HL-60 (cell line): ENCODE results near the gene UGT2B15.
"Not testable (repeated sequence)": the region's sequence is repeated elsewhere in the genome, so short reads cannot be mapped to it uniquely, and the experiment has no call there.

Experiments used
- DNase-seq, 2 experiments: peaks; one replicate each; pipeline ENCODE4 v3.0.0-alpha.2; 2010 to 2020; ENCODE audit warnings: low read depth in 1 of 2, low spot score in 1 of 2
- H3K27ac ChIP-seq: fragments of 250-450 bp; sonication (Bioruptor Pico); replicated peaks from 2 replicates; pipeline ENCODE4 v1.5.1; 2020; ENCODE audit warnings: mild to moderate bottlenecking, moderate library complexity
- H3K27me3 ChIP-seq: fragments of 250-450 bp; sonication (Bioruptor Pico); 2 replicates; pipeline ENCODE4 v1.5.1; 2021; ENCODE audit warnings: mild to moderate bottlenecking, moderate library complexity; ENCODE audit not compliant: insufficient read depth, poor library complexity, severe bottlenecking
- H3K4me3 ChIP-seq: replicated peaks from 2 replicates; pipeline ENCODE4 v1.5.1; 2011; ENCODE audit warnings: mild to moderate bottlenecking, control low read depth, low read length; ENCODE audit not compliant: insufficient read depth
- CTCF ChIP-seq: IDR thresholded peaks from one replicate; pipeline ENCODE4 v1.5.1; 2011; ENCODE audit warnings: low read length, control low read depth, inconsistent platforms; ENCODE audit not compliant: insufficient read depth
- GABPA ChIP-seq: IDR thresholded peaks from 2 replicates; pipeline ENCODE4 v1.6.1; 2012; ENCODE audit warnings: low read depth
- POLR2AphosphoS5 ChIP-seq: IDR thresholded peaks from 2 replicates; pipeline ENCODE4 v1.6.1; 2012; ENCODE audit warnings: low read depth
- SPI1 ChIP-seq: IDR thresholded peaks from 2 replicates; pipeline ENCODE4 v1.6.1; 2012; ENCODE audit warnings: low read depth, mild to moderate bottlenecking, borderline replicate concordance
- TF ChIP-seq, protein P1 (sequence below): IDR thresholded peaks from 2 replicates; pipeline ENCODE4 v1.6.1; 2012; ENCODE audit warnings: low read depth; ENCODE audit not compliant: insufficient replicate concordance

Gene UGT2B15

GRCh38 chr4:68712207-68712606, 41.8 kb upstream of the UGT2B15 start:
- Histone ChIP-seq H3K4me3 (no peak overlapping the region), H3K27ac (no peak overlapping the region), H3K27me3 (no peaks in the 10 kb centered on the region)
- no peak for DNase-seq
- TF ChIP-seq GABPA (no peak), SPI1 (no peak), POLR2AphosphoS5 (no peak), CTCF (no peak)
- TF ChIP-seq, protein P1, sequence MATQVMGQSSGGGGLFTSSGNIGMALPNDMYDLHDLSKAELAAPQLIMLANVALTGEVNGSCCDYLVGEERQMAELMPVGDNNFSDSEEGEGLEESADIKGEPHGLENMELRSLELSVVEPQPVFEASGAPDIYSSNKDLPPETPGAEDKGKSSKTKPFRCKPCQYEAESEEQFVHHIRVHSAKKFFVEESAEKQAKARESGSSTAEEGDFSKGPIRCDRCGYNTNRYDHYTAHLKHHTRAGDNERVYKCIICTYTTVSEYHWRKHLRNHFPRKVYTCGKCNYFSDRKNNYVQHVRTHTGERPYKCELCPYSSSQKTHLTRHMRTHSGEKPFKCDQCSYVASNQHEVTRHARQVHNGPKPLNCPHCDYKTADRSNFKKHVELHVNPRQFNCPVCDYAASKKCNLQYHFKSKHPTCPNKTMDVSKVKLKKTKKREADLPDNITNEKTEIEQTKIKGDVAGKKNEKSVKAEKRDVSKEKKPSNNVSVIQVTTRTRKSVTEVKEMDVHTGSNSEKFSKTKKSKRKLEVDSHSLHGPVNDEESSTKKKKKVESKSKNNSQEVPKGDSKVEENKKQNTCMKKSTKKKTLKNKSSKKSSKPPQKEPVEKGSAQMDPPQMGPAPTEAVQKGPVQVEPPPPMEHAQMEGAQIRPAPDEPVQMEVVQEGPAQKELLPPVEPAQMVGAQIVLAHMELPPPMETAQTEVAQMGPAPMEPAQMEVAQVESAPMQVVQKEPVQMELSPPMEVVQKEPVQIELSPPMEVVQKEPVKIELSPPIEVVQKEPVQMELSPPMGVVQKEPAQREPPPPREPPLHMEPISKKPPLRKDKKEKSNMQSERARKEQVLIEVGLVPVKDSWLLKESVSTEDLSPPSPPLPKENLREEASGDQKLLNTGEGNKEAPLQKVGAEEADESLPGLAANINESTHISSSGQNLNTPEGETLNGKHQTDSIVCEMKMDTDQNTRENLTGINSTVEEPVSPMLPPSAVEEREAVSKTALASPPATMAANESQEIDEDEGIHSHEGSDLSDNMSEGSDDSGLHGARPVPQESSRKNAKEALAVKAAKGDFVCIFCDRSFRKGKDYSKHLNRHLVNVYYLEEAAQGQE = no peak

- Histone ChIP-seq H3K27me3 (no peaks in the 10 kb centered on the region), H3K4me3 (no peak overlapping the region), H3K27ac (no peak overlapping the region)
- no peak for TF ChIP-seq POLR2AphosphoS5
- TF ChIP-seq CTCF = no peak
- no peak for TF ChIP-seq SPI1
- TF ChIP-seq, protein P1 = no peak
- TF ChIP-seq GABPA = no peak
- DNase-seq = no peak
These were observed 38.1 kb upstream of the UGT2B15 start for GRCh38 chr4:68708566-68708965.

- not testable (repeated sequence) for DNase-seq, H3K4me3 ChIP-seq, H3K27me3 ChIP-seq, H3K27ac ChIP-seq
These were observed 32.7 kb upstream of the UGT2B15 start for GRCh38 chr4:68703168-68703567.

- TF ChIP-seq, protein P1 = no peak
- no peak for TF ChIP-seq POLR2AphosphoS5
- TF ChIP-seq GABPA = no peak
- TF ChIP-seq CTCF = no peak
- no peak for TF ChIP-seq SPI1
- Histone ChIP-seq H3K4me3 (no peak overlapping the region), H3K27me3 (no peaks in the 10 kb centered on the region), H3K27ac (no peak overlapping the region)
- DNase-seq = no peak
These were observed 29.7 kb upstream of the UGT2B15 start for GRCh38 chr4:68700152-68700551.
